Measurements from ENCODE around the gene DDX43. TPM values are rescaled to one million over a fixed set of nuclear protein-coding genes. Genes with fewer than 3 reads are reported as not detected.

Gene DDX43
- polyA plus RNA-seq (2012; ENCODE audit: missing spikeins) = not detected

DNA sequence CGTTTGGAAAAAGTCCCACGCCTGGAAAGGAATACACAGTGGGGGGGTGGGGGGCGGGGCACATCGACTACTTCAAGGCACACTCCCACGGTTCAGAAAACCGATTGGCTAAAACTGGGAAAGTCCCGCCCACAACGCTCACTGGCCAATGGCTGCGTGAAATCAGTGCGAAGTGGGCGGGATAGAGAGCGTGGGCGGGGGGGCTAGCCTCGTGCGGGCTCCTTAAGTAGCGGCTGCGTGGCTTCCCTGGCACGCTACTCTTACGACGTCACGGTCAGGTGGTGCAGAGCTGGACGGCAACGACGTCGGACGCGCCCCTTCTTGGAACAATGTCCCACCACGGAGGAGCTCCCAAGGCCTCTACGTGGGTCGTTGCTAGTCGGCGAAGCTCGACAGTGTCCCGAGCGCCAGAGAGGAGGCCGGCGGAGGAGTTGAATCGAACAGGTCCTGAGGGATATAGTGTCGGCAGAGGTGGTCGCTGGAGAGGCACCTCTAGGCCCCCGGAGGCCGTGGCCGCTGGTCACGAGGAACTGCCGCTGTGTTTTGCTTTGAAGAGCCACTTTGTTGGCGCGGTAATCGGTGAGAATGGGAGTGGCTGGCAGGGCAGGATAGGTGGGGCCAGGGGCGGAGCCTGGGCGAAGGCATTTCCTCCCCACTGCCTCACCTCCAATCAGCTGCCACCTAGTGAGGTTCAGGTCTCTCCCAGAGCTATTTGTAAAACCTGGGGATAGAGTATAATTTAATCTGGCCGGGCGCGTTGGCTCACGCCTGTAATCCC is at the start of gene DDX43:
DDX43 (plus strand) TSS at position 252 of the 778 bp plus-strand sequence; CDS start at position 330, 78 bp downstream.
- FAIRE-seq = no peak
- DNase-seq (ENCODE audit: insufficient read length) = no peak
- no peak for TF ChIP-seq POLR2AphosphoS5 (IDR thresholded peaks at IDR 0.05; ENCODE audit: low read depth, low read length)
- TF ChIP-seq POLR2A (IDR thresholded peaks at IDR 0.05; ENCODE audit: low read depth, low read length) = no peak
- TF ChIP-seq TAF1 (IDR thresholded peaks at IDR 0.05; ENCODE audit: borderline replicate concordance, low read depth, low read length) = no peak

DNA sequence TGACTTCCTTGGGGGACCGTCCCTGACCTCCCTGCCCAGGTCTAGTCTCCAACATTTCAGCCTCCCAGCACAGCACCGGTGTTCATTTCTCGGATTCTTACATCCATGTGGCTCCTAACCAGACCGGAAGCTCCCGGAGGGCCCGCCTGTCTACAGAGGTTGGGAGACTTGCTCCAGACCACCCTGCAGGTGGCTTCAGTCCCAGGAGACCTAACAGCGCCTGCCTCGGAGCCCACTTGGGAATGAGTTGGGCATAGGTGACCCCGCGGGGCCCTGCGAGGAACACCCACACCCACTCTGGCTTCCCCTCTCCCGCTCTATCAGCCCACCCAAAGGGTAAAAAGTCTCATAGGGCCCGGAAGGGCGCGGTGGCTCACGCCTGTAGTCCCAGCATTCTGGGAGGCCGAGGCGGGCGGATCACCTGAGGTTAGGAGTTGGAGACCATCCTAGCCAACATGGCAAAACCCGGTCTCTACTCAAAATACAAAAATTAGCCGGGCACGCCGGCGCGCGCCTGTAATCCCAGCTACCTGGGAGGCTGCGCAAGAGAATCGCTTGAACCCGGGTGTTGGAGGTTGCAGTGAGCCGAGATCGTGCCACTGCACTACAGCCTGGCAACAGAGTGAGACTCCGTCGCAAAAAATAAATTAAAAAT is 46.0 kb upstream of the DDX43 start:
- FAIRE-seq (no peak), DNase-seq (ENCODE audit: insufficient read length) (no peak)
- TF ChIP-seq POLR2AphosphoS5 (IDR thresholded peaks at IDR 0.05; ENCODE audit: low read depth, low read length) = no peak
- no peak for TF ChIP-seq POLR2A (IDR thresholded peaks at IDR 0.05; ENCODE audit: low read depth, low read length)
- no peak for TF ChIP-seq TAF1 (IDR thresholded peaks at IDR 0.05; ENCODE audit: borderline replicate concordance, low read depth, low read length)

DNA sequence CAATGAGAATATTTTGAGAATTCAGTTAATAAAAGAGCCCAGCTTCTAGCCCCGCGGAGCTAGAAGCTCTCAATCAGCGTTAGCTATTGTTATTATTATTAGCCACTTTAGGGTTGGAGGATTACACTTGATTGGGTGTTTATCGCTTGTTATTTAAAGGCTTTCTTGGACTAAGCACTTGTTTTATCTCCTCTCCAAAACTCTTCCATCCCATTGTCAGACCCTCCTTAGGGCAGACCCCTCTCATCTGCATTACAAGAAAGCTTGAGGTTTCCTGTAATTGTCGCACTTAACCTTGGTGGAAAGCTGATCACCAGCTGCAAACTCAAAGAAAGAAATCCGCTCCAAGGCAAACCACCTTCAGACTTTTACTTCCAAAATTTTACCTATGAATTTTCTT is 45.3 kb upstream of the DDX43 start:
- TF ChIP-seq POLR2AphosphoS5 (IDR thresholded peaks at IDR 0.05; ENCODE audit: low read depth, low read length) (no peak), TAF1 (IDR thresholded peaks at IDR 0.05; ENCODE audit: borderline replicate concordance, low read depth, low read length) (no peak), POLR2A (IDR thresholded peaks at IDR 0.05; ENCODE audit: low read depth, low read length) (no peak)
- DNase-seq (ENCODE audit: insufficient read length) = no peak
- FAIRE-seq = no peak

DNA sequence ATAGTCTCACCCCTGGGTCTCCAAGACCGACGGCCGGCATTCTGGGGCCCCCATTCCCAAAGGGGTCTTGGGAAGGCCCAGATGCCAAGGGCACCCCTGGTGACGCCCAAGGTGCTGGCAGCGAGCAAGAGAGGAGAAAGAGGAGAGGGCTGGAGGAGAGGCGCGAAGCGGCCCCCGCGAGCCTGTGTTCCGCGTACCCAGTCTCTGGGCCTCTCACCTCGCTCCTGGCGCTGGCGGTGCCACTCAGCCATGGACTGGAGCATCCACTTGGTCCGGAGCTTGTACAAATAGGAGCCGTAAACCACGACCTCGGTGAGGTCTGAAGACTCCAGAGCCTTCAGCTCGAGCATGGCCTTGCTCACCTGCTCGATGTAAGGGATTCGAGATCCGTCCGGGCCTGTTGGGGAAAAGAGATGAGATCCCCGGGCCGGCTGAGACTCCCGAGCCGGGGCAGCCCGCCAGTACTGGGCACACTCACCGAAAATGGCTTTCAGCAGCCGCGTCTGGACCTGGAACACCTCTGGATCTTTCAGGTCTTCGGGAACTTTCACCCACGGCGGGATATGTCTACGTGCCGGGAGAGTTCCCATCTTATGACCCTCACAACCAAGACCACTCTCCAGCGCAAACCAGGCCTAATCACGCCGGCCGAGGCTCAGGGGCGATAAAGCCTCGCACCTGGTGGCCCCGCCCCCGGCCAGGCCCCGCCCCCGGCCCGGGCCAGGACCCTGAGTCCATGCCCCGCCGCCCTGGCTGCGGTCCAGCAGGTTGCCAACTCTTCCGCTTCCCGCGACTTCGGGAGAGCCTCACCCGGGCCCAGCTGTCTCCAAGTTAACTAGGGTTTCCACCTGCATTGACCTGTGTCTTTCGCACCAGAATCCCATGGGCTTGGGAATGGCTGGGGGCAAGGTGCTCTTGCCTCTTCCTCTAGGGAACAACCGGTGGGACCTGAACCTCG is 40.7 kb upstream of the DDX43 start, which contains the start of gene DPPA5:
DPPA5 (minus strand) TSS at position 641 of the 958 bp plus-strand sequence; CDS start at position 590, 51 bp downstream.
- no peak for DNase-seq (ENCODE audit: insufficient read length)
- no peak for FAIRE-seq

DNA sequence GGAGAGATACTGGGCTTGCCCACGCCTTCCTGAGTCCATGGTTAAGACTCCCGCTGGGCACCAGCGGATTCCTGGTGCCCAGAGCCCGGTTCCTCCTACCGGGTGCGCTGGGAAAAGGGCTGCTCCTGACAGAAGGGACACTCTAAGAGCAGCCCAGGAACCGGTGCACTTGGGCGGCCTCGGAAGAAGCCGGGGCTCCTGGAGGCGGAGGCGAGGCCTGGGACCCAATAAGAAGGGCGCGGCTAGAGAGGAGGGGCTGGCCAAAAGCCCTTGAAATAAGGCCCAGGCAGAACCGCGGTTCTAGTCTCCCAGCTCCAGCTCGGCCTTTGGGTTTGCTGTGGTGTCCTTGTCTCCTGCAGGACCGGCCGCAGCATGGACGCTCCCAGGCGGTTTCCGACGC is 32.3 kb upstream of the DDX43 start, which contains the start of gene KHDC3L:
KHDC3L (plus strand) TSS at position 301 of the 400 bp plus-strand sequence; CDS start at position 373, 72 bp downstream.
- FAIRE-seq (no peak), DNase-seq (ENCODE audit: insufficient read length) (no peak)
- TF ChIP-seq POLR2A (IDR thresholded peaks at IDR 0.05; ENCODE audit: low read depth, low read length) = no peak
- no peak for TF ChIP-seq TAF1 (IDR thresholded peaks at IDR 0.05; ENCODE audit: borderline replicate concordance, low read depth, low read length)
- no peak for TF ChIP-seq POLR2AphosphoS5 (IDR thresholded peaks at IDR 0.05; ENCODE audit: low read depth, low read length)

More for the DNA sequence above, 40.7 kb upstream of the DDX43 start, which contains the start of gene DPPA5:
- TF ChIP-seq POLR2A (IDR thresholded peaks at IDR 0.05; ENCODE audit: low read depth, low read length) = no peak
- TF ChIP-seq TAF1 (IDR thresholded peaks at IDR 0.05; ENCODE audit: borderline replicate concordance, low read depth, low read length) = no peak
- no peak for TF ChIP-seq POLR2AphosphoS5 (IDR thresholded peaks at IDR 0.05; ENCODE audit: low read depth, low read length)

DNA sequence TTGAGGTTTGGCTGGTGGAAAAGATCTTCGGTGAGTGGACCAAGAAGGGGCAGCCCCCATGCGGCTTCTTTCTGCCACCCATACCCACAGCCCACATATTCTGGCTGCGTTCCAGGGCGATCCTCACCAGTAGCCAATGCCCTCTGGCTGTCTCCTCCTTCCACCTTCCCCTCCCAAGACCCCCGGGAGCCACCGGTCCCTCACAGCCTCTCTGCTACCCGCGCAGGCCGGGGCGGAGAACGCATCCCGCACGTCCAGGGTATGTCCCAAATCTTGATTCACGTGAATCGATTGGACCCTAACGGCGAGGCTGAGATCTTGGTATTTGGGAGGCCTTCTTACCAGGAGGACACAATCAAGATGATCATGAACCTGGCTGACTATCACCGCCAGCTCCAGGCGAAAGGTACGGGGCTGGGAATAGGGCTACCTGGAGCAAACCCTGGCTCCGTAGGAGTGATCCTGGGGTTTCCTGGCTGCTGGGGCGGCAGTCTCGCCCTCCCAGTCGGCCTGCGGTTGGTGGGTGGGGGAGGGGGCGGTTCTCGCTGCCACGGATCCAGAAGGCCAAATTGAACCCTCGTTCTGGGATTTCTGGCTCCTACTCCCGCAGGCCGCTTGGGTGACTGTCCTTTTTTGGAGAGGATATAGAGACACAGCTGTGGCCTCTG is 31.6 kb upstream of the DDX43 start:
- no peak for DNase-seq (ENCODE audit: insufficient read length)
- TF ChIP-seq POLR2AphosphoS5 (IDR thresholded peaks at IDR 0.05; ENCODE audit: low read depth, low read length) = no peak
- TF ChIP-seq POLR2A (IDR thresholded peaks at IDR 0.05; ENCODE audit: low read depth, low read length) = no peak
- TF ChIP-seq TAF1 (IDR thresholded peaks at IDR 0.05; ENCODE audit: borderline replicate concordance, low read depth, low read length) = no peak
- FAIRE-seq = no peak

DNA sequence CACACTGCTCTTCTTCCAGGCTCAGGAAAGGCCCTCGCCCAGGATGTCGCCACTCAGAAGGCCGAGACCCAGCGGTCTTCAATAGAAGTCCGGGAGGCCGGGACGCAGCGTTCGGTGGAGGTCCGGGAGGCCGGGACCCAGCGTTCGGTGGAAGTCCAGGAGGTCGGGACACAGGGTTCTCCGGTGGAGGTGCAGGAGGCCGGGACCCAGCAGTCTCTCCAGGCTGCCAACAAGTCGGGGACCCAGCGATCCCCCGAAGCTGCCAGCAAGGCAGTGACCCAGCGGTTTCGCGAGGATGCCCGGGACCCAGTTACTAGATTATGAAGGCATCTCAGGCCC is 31.1 kb upstream of the DDX43 start:
- FAIRE-seq = no peak
- no peak for DNase-seq (ENCODE audit: insufficient read length)
- TF ChIP-seq TAF1 (IDR thresholded peaks at IDR 0.05; ENCODE audit: borderline replicate concordance, low read depth, low read length) = no peak
- no peak for TF ChIP-seq POLR2A (IDR thresholded peaks at IDR 0.05; ENCODE audit: low read depth, low read length)
- TF ChIP-seq POLR2AphosphoS5 (IDR thresholded peaks at IDR 0.05; ENCODE audit: low read depth, low read length) = no peak

DNA sequence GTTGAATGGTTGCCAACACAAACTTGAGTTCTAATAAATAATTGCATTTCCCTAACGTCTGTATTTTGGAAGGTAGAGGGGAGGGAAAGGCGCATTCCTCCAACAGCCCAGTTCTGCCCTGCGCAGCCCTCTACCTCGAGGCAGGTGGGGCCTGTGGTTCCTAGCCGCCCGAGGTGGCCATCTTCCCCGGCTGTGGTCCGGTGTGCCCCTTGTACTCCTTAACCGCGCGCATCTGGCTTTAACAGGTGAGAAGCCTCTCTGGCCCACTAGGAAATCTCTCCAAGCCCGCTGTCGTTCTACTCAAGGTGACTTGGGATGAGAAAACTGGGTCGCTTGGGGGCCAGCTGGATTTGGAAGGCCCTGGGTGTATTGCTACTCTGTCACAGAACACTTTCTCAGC is 30.5 kb upstream of the DDX43 start:
- DNase-seq (ENCODE audit: insufficient read length) = no peak
- no peak for FAIRE-seq
- TF ChIP-seq POLR2A (IDR thresholded peaks at IDR 0.05; ENCODE audit: low read depth, low read length) (no peak), TAF1 (IDR thresholded peaks at IDR 0.05; ENCODE audit: borderline replicate concordance, low read depth, low read length) (no peak), POLR2AphosphoS5 (IDR thresholded peaks at IDR 0.05; ENCODE audit: low read depth, low read length) (no peak)

DNA sequence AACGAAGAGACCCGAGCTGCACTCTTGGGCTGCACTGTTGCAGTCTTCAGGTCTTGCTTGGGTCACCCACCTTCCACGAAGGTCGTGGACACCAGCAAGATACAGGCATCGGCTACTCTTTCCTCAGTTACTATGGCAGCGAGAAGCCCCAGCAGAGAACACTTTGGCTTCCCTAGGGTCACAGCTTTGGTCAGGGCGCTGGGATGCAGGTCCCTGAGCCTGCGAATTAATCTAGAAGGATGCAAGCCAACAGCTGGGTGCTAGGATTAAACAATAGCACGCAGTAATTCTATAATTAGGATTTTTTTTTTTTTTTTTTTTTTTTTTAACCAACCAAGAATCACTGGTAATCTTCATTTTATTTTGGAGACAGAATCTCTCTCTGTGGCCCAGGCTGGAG is 30.1 kb upstream of the DDX43 start:
- TF ChIP-seq TAF1 (IDR thresholded peaks at IDR 0.05; ENCODE audit: borderline replicate concordance, low read depth, low read length) = no peak
- no peak for TF ChIP-seq POLR2AphosphoS5 (IDR thresholded peaks at IDR 0.05; ENCODE audit: low read depth, low read length)
- DNase-seq (ENCODE audit: insufficient read length) (no peak), FAIRE-seq (no peak)

DNA sequence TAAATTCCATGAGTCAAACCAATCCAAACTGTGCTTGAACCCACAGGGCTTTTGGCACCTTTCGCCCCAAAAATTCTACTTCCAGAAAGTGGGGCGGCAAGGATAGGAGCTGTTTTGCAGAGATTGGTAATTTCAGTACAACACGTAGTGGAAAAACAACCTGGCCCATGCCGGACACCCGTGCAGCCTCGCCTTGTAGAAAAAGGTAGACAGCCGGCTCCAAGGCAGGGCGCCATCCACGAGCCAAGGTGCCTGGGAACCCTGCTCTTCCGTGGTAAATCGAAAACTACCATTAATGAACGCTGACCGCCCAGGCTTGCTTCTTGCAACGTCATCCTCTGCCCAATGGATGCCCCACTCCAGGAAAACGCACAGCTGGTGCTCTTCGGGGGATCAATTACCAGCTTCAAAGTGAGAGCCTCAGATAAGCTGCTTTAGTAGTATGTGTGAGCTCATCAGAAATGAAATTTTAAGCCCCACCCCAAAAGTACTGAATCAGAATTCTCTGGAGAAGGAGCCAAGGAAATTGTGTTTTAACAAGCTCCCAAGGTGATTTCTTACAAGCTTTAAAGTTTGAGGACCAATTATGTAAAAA is 26.8 kb upstream of the DDX43 start:
- DNase-seq (ENCODE audit: insufficient read length) (no peak), FAIRE-seq (no peak)
- TF ChIP-seq TAF1 (IDR thresholded peaks at IDR 0.05; ENCODE audit: borderline replicate concordance, low read depth, low read length) (no peak), POLR2A (IDR thresholded peaks at IDR 0.05; ENCODE audit: low read depth, low read length) (no peak), POLR2AphosphoS5 (IDR thresholded peaks at IDR 0.05; ENCODE audit: low read depth, low read length) (no peak)

Measured in GM12892 (cell line).